ENCODE results near the gene ABHD17C. TPM values are rescaled to one million over a fixed set of nuclear protein-coding genes. Genes with fewer than 3 reads are reported as not detected.

Gene ABHD17C
- total RNA-seq, 1 experiment from 2014 or later: 10.3 TPM

DNA sequence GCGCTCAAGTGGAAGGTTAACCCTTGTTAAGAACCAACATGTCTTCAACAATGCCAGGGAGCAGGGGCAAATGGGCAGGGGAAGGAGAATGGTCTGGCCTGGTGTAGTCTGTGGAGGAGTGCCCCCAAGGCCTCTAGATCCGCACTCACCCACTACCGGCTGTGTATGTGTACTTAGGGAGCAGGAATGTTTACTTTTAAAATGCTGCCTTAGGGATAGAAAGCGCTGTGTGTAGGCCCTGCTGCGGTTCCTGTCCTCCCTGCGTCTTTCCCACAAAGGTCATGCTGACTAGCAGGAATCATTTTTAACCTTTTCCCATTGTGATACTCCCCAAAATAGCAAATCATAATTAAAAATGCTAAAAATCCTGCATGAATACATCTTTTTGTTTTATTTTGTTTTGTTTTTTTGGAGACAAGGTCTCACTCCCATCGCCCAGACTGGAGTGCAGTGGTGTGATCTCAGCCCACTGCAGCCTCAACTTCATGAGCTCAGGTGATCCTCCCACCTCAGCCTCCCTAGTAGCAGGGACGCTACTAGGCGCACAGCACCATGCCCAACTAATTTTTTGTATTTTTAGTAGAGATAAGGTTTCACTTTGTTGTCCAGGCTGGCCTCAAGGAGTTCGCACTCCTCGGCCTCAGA, 48.2 kb downstream of the ABHD17C start:
- Histone ChIP-seq H3K79me2 (ENCODE audit: low read length) (peaks cover 78% of the 10 kb centered on the region), H3K27me3 (ENCODE audit: low read length) (no peaks in the 10 kb centered on the region), H4K20me1 (ENCODE audit: low read length) (no peaks in the 10 kb centered on the region), H3K9me3 (ENCODE audit: low read length) (no peaks in the 10 kb centered on the region), H3K9me2 (replicated peaks; ENCODE audit: low read length) (no peaks in the 10 kb centered on the region), H3K4me3 (ENCODE audit: low read length) (no peak overlapping the region), H3K36me3 (ENCODE audit: low read depth, low read length) (no peaks in the 10 kb centered on the region), H3F3A (ENCODE audit: low read length, unreplicated experiment) (no peaks in the 10 kb centered on the region), H3K4me2 (ENCODE audit: low read length) (peak overlapping the region; percentile 51), H3K4me1 (ENCODE audit: insufficient read depth, low read length) (peaks cover 38% of the 10 kb centered on the region), H2AFZ (ENCODE audit: low read length) (no peak overlapping the region), H3K27ac (ENCODE audit: low read length) (peak overlapping the region; percentile 91), H3K9ac (ENCODE audit: low read length) (peak overlapping the region; percentile 70)
- no TSS peak for BruUV-seq (replicated peaks)
- CTCF ChIA-PET: no interaction called here
- DNase-seq: peak; percentile 86
- intact Hi-C loops (cut with micrococcal nuclease): loop anchor here (10.0 kb wide), 1 partner anchor 159 kb away; no protein-coding TSS in a partner anchor
- TF ChIP-seq, protein P1, sequence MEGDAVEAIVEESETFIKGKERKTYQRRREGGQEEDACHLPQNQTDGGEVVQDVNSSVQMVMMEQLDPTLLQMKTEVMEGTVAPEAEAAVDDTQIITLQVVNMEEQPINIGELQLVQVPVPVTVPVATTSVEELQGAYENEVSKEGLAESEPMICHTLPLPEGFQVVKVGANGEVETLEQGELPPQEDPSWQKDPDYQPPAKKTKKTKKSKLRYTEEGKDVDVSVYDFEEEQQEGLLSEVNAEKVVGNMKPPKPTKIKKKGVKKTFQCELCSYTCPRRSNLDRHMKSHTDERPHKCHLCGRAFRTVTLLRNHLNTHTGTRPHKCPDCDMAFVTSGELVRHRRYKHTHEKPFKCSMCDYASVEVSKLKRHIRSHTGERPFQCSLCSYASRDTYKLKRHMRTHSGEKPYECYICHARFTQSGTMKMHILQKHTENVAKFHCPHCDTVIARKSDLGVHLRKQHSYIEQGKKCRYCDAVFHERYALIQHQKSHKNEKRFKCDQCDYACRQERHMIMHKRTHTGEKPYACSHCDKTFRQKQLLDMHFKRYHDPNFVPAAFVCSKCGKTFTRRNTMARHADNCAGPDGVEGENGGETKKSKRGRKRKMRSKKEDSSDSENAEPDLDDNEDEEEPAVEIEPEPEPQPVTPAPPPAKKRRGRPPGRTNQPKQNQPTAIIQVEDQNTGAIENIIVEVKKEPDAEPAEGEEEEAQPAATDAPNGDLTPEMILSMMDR (conservative IDR thresholded peaks at IDR 0.05; ENCODE audit: low read depth, low read length): no peak
- no peak for TF ChIP-seq EZH2 (IDR thresholded peaks at IDR 0.05; ENCODE audit: low read length, unreplicated experiment)
- TF ChIP-seq EZH2phosphoT487 (IDR thresholded peaks at IDR 0.05; ENCODE audit: borderline replicate concordance, low read length): no peak
- POLR2A ChIA-PET (ENCODE audit: unreplicated experiment): interaction anchor here (0.6 kb wide), 1 partner anchor 254 kb away, joined by 3 read pairs; no protein-coding TSS in a partner anchor
- peak; percentile 97 for ATAC-seq

DNA sequence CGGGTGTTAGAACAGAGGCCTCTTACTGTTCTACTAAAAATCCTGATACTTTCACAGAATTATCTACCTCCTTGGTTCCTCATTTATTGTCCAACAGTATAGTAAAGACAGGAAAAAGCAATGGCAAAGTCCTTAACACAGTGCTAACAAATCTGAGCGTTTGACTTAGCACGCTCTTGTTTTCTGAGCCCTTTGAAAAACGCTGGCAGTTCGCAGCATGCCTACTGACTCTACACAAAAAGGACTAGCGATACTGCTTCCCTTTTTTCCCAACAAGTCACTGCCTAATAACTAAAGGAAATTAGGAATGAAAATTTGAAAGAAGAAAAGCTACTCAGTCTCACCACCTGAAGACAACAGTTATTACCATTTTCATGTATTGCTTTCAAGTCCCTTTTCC, 49.3 kb downstream of the ABHD17C start:
- H3K9me3 ChIP-seq (ENCODE audit: low read length): no peaks in the 10 kb centered on the region
- CTCF ChIA-PET: interaction anchor here (1.1 kb wide), 1 partner anchor 32 kb away, joined by 5 read pairs; no protein-coding TSS in a partner anchor
- H3K4me2 ChIP-seq (ENCODE audit: low read length): peak overlapping the region; percentile 39
- peaks cover 47% of the 10 kb centered on the region for H3K4me1 ChIP-seq (ENCODE audit: insufficient read depth, low read length)
- H3K9me2 ChIP-seq (replicated peaks; ENCODE audit: low read length): no peaks in the 10 kb centered on the region
- no peak overlapping the region for H2AFZ ChIP-seq (ENCODE audit: low read length)
- TF ChIP-seq EZH2phosphoT487 (IDR thresholded peaks at IDR 0.05; ENCODE audit: borderline replicate concordance, low read length) (no peak), EZH2 (IDR thresholded peaks at IDR 0.05; ENCODE audit: low read length, unreplicated experiment) (no peak)
- TF ChIP-seq, protein P1 (conservative IDR thresholded peaks at IDR 0.05; ENCODE audit: low read depth, low read length): no peak
- no peaks in the 10 kb centered on the region for H3K36me3 ChIP-seq (ENCODE audit: low read depth, low read length)
- intact Hi-C loops (cut with micrococcal nuclease): loop anchor here (10.0 kb wide), 1 partner anchor 160 kb away; no protein-coding TSS in a partner anchor
- H3K27ac ChIP-seq (ENCODE audit: low read length): peak overlapping the region; percentile 91
- ATAC-seq (no peak), DNase-seq (no peak)
- H3K4me3 ChIP-seq (ENCODE audit: low read length): no peak overlapping the region
- H3K9ac ChIP-seq (ENCODE audit: low read length): peak overlapping the region; percentile 70
- no peaks in the 10 kb centered on the region for H4K20me1 ChIP-seq (ENCODE audit: low read length)
- no TSS peak for BruUV-seq (replicated peaks)
- POLR2A ChIA-PET (ENCODE audit: unreplicated experiment): interaction anchor here (0.6 kb wide), 1 partner anchor 1894 kb away, joined by 3 read pairs; no protein-coding TSS in a partner anchor
- H3F3A ChIP-seq (ENCODE audit: low read length, unreplicated experiment): no peaks in the 10 kb centered on the region
- H3K27me3 ChIP-seq (ENCODE audit: low read length): no peaks in the 10 kb centered on the region
- H3K79me2 ChIP-seq (ENCODE audit: low read length): peaks cover 86% of the 10 kb centered on the region

DNA sequence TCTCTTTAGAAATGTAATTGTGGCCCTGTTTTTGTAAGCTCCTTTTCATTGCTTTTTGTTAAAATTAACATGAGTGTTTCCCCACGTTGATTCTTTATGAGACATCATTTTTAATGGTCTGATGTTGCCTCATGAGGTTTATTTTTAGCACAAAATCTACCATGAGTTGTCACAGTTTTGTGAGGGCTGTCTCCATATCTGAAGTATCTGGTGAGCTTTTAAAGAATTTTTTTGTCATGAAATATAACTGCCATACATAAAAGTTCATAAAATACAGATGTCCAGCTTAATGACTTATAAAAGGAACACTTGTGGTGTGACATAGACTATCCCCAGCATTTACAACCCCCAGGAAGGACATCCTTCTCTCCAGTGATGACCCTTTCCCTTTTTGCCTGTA, 49.7 kb downstream of the ABHD17C start:
- H3K9me2 ChIP-seq (replicated peaks; ENCODE audit: low read length): no peaks in the 10 kb centered on the region
- peak; percentile 41 for DNase-seq
- peak; percentile 9; the same call in 1 of the 2 replicates for ATAC-seq
- H3K9ac ChIP-seq (ENCODE audit: low read length): peak overlapping the region; percentile 70
- ChIA-PET CTCF (interaction anchor here (1.1 kb wide), 1 partner anchor 31 kb away, joined by 5 read pairs; no protein-coding TSS in a partner anchor), POLR2A (ENCODE audit: unreplicated experiment) (interaction anchor here (0.6 kb wide), 1 partner anchor 1894 kb away, joined by 3 read pairs; no protein-coding TSS in a partner anchor)
- no peaks in the 10 kb centered on the region for H3K36me3 ChIP-seq (ENCODE audit: low read depth, low read length)
- peaks cover 86% of the 10 kb centered on the region for H3K79me2 ChIP-seq (ENCODE audit: low read length)
- no TSS peak for BruUV-seq (replicated peaks)
- H3K9me3 ChIP-seq (ENCODE audit: low read length): no peaks in the 10 kb centered on the region
- intact Hi-C loops (cut with micrococcal nuclease): loop anchor here (10.0 kb wide), 1 partner anchor 160 kb away; no protein-coding TSS in a partner anchor
- H3K27me3 ChIP-seq (ENCODE audit: low read length): no peaks in the 10 kb centered on the region
- no peaks in the 10 kb centered on the region for H4K20me1 ChIP-seq (ENCODE audit: low read length)
- H3K4me2 ChIP-seq (ENCODE audit: low read length): peak overlapping the region; percentile 39
- H2AFZ ChIP-seq (ENCODE audit: low read length): no peak overlapping the region
- peaks cover 49% of the 10 kb centered on the region for H3K4me1 ChIP-seq (ENCODE audit: insufficient read depth, low read length)
- no peak overlapping the region for H3K4me3 ChIP-seq (ENCODE audit: low read length)
- no peaks in the 10 kb centered on the region for H3F3A ChIP-seq (ENCODE audit: low read length, unreplicated experiment)
- TF ChIP-seq EZH2phosphoT487 (IDR thresholded peaks at IDR 0.05; ENCODE audit: borderline replicate concordance, low read length) (no peak), EZH2 (IDR thresholded peaks at IDR 0.05; ENCODE audit: low read length, unreplicated experiment) (no peak)
- H3K27ac ChIP-seq (ENCODE audit: low read length): peak overlapping the region; percentile 91

Measured in PC-3 (cell line).